Type B pancreatic cell (in vitro differentiated cells): ENCODE data around the gene RBBP8NL. TPM values are rescaled to one million over a fixed set of nuclear protein-coding genes. Genes with fewer than 3 reads are reported as not detected.

ENCODE experiments used
- DNase-seq: peaks from one replicate; pipeline ENCODE4 v3.0.0; 2021; ENCODE audit warnings: mixed read lengths; ENCODE audit not compliant: unreplicated experiment; ENCODE audit errors: extremely low spot score
- H3K27ac Mint-ChIP-seq: 2 replicates; pipeline ENCODE4 v1.8.0; 2021; ENCODE audit warnings: mild to moderate bottlenecking, mixed read lengths
- H3K27me3 Mint-ChIP-seq: 2 replicates; pipeline ENCODE4 v1.8.0; 2021; ENCODE audit warnings: mixed read lengths
- H3K36me3 Mint-ChIP-seq: 2 replicates; pipeline ENCODE4 v1.8.0; 2021; ENCODE audit warnings: mixed read lengths
- H3K4me1 Mint-ChIP-seq: one replicate; pipeline ENCODE4 v1.8.0; 2021; ENCODE audit warnings: mixed read lengths; ENCODE audit not compliant: unreplicated experiment
- H3K4me3 Mint-ChIP-seq: 2 replicates; pipeline ENCODE4 v1.8.0; 2021; ENCODE audit warnings: mild to moderate bottlenecking, mixed read lengths
- H3K9me3 Mint-ChIP-seq: 2 replicates; pipeline ENCODE4 v1.8.0; 2021; ENCODE audit warnings: mixed read lengths
- CTCF ChIP-seq: fragments of 200-600 bp; sonication (generic); conservative IDR thresholded peaks from 2 replicates; pipeline ENCODE4 v1.5.0; 2021; ENCODE audit warnings: antibody characterized with exemption, mild to moderate bottlenecking
- total RNA-seq: library from RNA; stranded (reverse); gene quantifications from 2 replicates; pipeline ENCODE4 v1.2.1, GENCODE V29; 2021; ENCODE audit warnings: low replicate concordance

RBBP8NL gene
- total RNA-seq, 1 donor from 2014 or later = 7.3 TPM

GRCh38 chr20:62437927-62438326 lies 10.6 kb upstream of the RBBP8NL start:
- Mint-ChIP-seq H3K27me3 (no peaks in the 10 kb centered on the region), H3K9me3 (no peaks in the 10 kb centered on the region), H3K4me1 (peaks cover 17% of the 10 kb centered on the region), H3K36me3 (no peaks in the 10 kb centered on the region), H3K4me3 (no peak overlapping the region), H3K27ac (no peak overlapping the region)
- DNase-seq = no peak
- TF ChIP-seq CTCF = peak; percentile 22

- H3K9me3 Mint-ChIP-seq = no peaks in the 10 kb centered on the region
- H3K27me3 Mint-ChIP-seq = no peaks in the 10 kb centered on the region
- no peak for TF ChIP-seq CTCF
- no peak overlapping the region for H3K4me3 Mint-ChIP-seq
- no peaks in the 10 kb centered on the region for H3K36me3 Mint-ChIP-seq
- H3K27ac Mint-ChIP-seq = no peak overlapping the region
- no peak for DNase-seq
- peaks cover 17% of the 10 kb centered on the region for H3K4me1 Mint-ChIP-seq
These were observed 10.2 kb upstream of the RBBP8NL start for GRCh38 chr20:62437496-62437895.

- H3K36me3 Mint-ChIP-seq = no peaks in the 10 kb centered on the region
- H3K27me3 Mint-ChIP-seq = no peaks in the 10 kb centered on the region
- no peak overlapping the region for H3K27ac Mint-ChIP-seq
- no peak for TF ChIP-seq CTCF
- peaks cover 17% of the 10 kb centered on the region for H3K4me1 Mint-ChIP-seq
- H3K4me3 Mint-ChIP-seq = no peak overlapping the region
- no peak for DNase-seq
- H3K9me3 Mint-ChIP-seq = no peaks in the 10 kb centered on the region
These were observed 9.4 kb upstream of the RBBP8NL start for GRCh38 chr20:62436692-62437091.

- no peak overlapping the region for H3K27ac Mint-ChIP-seq
- no peak for DNase-seq
- H3K4me1 Mint-ChIP-seq = peaks cover 23% of the 10 kb centered on the region
- TF ChIP-seq CTCF = no peak
- H3K36me3 Mint-ChIP-seq = no peaks in the 10 kb centered on the region
- no peaks in the 10 kb centered on the region for H3K9me3 Mint-ChIP-seq
- H3K4me3 Mint-ChIP-seq = peak overlapping the region; percentile 23
- H3K27me3 Mint-ChIP-seq = no peaks in the 10 kb centered on the region
These were observed 6.5 kb upstream of the RBBP8NL start for GRCh38 chr20:62433658-62434497.

GRCh38 chr20:62430866-62431447 lies 3.6 kb upstream of the RBBP8NL start:
- no peak for TF ChIP-seq CTCF
- Mint-ChIP-seq H3K9me3 (no peaks in the 10 kb centered on the region), H3K4me1 (peaks cover 26% of the 10 kb centered on the region), H3K4me3 (peak overlapping the region; percentile 56), H3K27me3 (no peaks in the 10 kb centered on the region), H3K27ac (peak overlapping the region; percentile 87), H3K36me3 (no peaks in the 10 kb centered on the region)
- no peak for DNase-seq
